SHP77 treated with DMSO at 0.1 percent for 48 hours (cell line): ENCODE results near the gene LGR6.

Experiments
- DNase-seq: peaks from one replicate; lab custom pipeline; 2025; lab: John Stamatoyannopoulos, UW

Gene LGR6

DNA sequence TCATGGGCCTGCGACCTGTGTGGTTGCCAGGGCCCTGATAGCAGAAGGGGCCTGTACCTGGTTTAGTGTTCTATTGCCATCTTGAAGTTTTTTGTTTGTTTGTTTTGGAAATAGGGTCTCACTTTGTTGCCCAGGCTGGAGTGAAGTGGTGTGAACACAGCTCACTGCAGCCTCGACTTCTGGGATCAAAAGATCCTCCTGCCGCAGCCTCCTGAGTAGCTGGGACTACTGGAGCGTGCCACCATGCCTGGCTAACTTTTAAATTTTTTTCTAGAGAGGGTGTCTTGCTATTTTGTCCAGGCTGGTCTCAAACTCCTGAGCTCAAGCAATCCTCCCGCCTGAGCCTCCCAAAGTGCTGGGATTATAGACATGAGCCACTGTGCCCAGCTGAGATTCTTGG lies 75.2 kb downstream of the LGR6 start:
- no peak for DNase-seq

DNA sequence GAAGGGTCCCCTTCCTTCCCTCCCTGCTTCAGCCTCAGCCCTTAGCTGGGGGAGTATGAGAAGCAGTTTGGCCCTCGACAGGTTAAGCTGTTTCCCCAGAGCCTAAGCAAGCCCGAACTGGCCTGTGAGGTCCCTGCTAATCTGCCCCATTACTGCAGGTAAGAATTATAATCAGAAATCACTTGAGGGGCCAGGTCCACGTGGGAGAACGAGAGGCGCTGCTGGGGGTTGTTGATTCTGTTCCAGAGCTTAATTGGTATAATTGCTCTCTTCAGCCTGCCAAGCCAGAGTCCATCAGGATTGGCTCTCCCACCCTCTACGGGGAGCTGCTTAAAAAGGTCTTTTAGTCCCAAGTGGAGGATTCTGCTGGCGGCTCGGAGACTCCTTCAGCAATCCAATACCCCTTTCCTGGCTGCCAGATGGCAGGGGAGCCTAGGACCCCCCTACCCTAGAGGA lies 77.3 kb downstream of the LGR6 start:
- no peak for DNase-seq

DNA sequence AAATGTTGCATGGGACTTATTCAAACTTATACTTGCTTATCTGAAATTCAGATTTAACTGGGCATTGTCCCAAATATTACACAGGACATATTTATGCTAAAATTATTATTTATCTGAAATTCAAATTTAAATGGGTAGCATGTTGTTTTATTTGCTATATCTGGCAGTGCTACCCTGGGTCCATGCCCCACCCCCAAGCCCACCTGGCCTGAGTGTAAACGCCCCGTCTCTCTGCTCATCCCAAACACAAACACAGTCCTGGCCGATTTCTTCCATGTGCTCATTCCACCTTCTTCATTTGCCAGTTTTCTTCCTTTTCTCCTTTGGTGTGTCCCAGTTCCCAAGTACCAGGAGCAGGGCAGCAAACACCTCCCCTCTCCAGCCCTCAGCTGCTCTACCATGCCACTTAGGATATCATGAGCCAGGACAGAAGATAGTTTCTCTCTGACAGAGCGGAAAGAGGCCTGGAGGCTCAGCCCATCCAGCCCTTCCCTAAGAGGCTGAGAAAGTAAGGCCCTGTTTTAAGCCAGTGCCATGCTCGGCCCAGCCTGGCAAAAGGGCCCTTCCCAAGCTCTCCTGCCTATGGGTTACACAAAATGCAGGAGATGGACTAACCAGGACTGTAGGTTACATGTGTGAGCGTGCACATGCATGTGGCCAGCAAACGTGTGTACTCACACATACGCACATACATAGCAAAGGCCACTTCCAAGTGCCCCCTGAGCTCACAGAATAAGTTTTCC lies 78.7 kb downstream of the LGR6 start:
- DNase-seq = no peak

GRCh38 chr1:202274611-202275010 lies 81.0 kb downstream of the LGR6 start:
- DNase-seq = no peak

- no peak for DNase-seq
Observed at GRCh38 chr1:202275061-202275770, 81.6 kb downstream of the LGR6 start.

DNA sequence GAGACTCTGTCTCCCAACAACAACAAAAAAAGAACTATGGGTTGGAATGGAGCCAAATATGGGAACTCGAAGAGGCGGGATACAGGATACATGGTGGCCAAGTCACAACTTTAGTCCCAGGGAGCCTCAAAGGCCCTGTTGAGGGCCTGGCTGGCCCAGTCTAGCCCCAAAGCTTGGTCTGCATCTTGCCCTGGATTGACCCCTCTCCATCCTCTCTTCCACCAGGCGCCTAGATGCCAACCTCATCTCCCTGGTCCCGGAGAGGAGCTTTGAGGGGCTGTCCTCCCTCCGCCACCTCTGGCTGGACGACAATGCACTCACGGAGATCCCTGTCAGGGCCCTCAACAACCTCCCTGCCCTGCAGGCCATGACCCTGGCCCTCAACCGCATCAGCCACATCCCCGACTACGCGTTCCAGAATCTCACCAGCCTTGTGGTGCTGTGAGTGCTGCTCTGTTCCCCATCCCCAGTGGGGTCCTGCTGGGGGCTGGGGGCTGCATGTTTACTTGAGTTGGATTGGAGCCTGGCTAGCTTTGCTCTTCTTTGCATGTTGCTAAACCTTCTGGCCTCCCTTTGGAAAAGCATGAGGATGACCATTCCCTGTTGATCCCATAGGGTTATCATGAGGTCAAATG lies 82.6 kb downstream of the LGR6 start:
- DNase-seq = no peak

DNA sequence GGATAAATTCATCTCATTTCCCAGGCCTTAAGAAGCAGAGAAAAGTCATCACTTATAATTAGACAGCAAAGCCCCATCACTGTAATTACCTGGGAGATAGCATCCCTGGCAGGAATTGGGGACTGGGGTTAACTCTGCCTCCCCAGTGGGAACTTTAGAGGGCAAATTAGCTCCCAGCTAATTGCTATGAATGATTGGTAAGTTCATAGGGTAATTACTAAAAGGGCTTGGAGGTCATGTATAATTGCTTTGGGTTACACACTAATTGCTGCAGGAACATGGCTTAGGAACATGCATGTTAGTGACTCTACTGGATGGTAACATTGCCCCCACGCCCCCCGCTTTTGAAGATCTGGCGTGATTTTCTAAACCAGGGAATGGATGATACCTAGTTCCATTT lies 83.3 kb downstream of the LGR6 start:
- no peak for DNase-seq

GRCh38 chr1:202278751-202279150 lies 85.2 kb downstream of the LGR6 start:
- no peak for DNase-seq

GRCh38 chr1:202279806-202280205 lies 86.2 kb downstream of the LGR6 start:
- no peak for DNase-seq

- DNase-seq = no peak
Observed at GRCh38 chr1:202280595-202280994, 87.0 kb downstream of the LGR6 start.

DNA sequence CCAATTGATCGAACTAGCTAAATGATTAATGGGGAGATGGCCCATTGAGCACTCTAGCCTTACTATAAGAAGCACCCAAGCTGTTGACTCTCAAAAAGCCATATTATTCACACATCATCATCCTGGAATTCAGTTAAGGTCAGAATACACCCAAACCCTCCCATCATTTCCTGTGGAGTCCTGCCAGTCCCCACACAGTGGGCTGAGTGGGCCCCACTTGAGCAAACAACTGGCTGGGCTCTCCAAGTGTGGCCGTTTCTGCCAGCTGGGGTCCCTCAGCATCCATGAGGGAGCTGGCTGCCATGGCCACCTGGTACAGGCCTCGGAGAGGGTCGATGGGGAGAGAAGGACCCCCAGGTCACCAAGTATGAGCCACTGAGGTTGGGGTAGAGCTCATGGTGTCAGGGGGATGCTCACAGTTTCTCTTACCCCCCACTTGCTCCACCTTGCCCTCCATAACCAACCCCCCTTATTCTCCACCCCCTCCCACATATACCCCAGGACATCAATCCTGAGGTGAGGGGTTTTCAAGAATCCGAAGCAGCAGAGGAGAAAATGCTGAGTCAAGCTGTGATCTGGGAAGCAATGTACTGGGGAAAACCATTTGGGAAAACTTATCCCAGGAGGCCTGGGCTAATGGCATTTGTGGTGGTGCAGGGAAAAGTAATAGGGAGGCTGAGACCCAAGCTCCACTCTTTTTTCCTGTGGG lies 87.9 kb downstream of the LGR6 start:
- no peak for DNase-seq

DNA sequence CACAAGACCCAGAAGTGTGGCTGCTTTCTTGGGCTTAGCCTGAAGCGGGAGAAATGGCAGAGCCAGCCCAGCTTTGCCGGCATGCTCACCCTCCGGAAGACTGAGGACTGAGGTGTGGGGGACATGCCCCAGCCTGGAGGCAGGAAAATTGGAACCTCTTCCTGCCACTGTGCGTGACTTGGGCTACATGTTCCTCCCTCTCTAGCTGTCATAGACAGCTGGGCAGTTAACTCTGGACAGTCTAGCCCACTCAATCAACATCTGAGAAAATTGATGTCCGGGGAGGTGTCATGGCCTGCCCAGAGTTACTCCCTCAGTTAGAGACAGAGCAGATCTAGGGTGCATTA lies 88.4 kb downstream of the LGR6 start:
- DNase-seq = no peak

- no peak for DNase-seq
Observed at GRCh38 chr1:202282596-202283283, 89.1 kb downstream of the LGR6 start.

GRCh38 chr1:202283379-202283844 lies 89.8 kb downstream of the LGR6 start:
- no peak for DNase-seq

DNA sequence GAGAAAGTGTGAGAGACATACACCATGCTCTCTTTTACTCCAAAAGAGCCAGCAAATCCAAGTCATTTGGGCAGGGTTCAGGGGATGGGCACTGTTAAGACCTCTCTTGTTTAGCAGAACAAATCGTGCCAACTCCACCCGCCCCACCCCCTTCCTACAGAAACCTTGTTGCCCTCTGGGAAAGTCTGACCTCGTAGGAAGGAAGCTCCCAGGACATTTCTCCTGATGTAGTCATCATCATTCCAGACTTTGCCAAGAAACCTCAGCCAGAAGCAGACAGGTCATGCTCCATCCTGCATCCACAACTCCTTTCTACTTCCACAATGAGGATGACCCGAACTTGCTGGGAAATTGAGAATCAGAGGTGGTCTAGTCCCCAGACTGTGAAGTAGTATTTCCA lies 90.4 kb downstream of the LGR6 start:
- no peak for DNase-seq

GRCh38 chr1:202285908-202286307 lies 92.3 kb downstream of the LGR6 start:
- no peak for DNase-seq

DNA sequence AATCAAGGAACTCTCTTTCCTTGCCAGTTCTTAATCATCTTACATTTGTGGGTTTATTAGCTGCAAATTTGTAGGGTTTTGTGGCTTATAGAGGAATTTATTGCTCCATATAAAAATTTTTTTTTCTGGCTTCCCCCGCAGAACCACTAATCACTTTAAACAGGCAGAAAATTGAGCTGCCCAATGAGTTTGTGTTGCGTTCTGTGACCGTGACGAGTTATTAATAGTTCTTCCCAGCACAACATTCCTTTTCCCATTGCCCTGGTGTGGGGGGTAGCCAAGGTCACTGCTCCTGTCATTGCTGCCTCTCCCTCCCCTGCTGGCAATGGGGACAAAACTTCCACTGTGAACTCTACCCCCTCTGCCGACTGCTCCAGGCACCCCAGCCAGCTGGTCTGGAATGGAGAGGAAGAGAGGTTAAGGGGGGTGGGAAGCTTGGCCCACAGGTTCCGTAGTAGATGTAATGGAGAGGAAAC lies 93.1 kb downstream of the LGR6 start:
- DNase-seq = no peak

DNA sequence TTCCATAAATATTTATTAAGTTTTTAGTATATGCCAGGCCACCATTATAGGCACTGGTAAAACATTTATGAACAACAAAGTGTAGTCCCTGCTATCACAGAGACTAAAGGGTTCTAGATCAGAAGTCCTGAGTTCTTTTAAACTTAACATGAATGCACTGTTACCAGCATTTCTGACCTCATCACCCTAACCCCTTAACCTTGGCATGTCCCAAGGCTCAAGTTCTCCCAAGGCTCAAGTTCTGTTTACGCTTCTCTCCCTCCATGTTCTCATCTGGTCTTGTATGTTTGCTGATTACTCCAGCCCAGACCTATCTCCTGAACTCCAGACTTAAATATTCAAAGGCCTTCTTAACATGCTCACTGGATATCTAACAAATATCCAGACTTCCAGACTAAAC lies 93.6 kb downstream of the LGR6 start:
- DNase-seq = no peak

DNA sequence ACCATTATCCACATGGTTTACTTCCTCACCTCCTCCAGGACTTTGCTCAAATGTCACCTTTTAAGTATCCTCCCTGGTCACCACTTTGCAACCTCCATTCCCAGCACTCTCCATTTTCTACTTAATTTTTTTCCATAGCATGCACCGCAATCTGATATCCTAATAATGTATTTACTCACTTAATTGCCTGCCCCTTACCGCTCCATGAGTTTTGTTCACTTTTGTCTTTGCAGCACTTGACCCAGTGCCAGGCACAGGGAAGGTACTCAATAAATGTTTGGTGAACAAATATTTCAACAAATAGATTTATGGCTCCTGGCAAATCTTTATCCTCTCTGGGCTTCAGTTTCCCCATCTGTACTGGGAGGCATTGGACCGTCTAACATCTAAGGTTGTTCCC lies 94.6 kb downstream of the LGR6 start:
- peak; percentile 20 for DNase-seq

DNA sequence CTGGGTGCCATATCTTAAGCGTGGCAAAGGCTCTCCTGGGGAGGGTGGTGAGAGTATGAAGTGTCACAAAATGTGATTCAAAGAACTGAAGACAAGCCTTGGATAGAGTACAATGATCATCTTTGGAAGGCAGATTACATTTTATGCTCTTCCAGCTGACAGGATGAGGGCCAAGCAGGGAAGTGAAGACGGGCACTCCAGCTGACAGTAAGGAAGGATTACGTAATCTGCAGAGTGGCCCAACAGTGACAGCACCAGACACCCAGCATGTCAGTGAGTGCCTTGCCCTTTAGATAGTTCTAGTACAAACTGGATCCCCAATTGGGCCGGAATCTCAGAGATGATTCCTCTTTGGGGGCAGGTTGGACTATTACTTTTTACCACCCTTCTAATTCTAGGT lies 95.4 kb downstream of the LGR6 start:
- DNase-seq = no peak

- DNase-seq = no peak
Observed at GRCh38 chr1:202291001-202291400, 97.4 kb downstream of the LGR6 start.
